HG02852 (cell line): ENCODE data around the gene GABBR2.
A peak's percentile ranks its signal among the peaks of the same experiment; 100 is the strongest.

ENCODE experiments used
- ATAC-seq: cut with Tn5 transposase; IDR thresholded peaks from one replicate; pipeline ENCODE4 v1.9.1; 2021; ENCODE audit warnings: mild to moderate bottlenecking, moderate library complexity; ENCODE audit not compliant: unreplicated experiment

GABBR2 gene

GRCh38 chr9:98572054-98572627, 136.6 kb downstream of the GABBR2 start:
- ATAC-seq: no peak

DNA sequence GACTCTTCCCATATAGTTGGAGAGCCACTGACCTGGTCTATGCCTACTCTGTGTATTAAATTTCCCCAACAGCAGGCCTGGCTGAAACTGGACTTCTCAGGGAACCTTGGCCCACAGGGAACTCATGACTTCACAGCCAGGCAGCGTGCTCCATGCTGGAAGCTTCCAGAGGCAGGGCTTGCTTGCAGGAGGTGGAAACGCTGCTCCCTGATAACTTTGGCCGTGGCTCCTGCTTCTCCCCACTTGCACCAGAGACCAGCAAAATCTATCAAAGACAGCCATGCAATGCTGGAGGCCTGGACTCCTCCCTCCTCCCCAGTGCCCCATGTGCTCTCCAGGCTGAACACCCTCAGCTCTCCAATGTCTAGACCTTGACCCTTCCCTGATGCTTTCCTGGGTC, 137.1 kb downstream of the GABBR2 start:
- ATAC-seq: no peak

DNA sequence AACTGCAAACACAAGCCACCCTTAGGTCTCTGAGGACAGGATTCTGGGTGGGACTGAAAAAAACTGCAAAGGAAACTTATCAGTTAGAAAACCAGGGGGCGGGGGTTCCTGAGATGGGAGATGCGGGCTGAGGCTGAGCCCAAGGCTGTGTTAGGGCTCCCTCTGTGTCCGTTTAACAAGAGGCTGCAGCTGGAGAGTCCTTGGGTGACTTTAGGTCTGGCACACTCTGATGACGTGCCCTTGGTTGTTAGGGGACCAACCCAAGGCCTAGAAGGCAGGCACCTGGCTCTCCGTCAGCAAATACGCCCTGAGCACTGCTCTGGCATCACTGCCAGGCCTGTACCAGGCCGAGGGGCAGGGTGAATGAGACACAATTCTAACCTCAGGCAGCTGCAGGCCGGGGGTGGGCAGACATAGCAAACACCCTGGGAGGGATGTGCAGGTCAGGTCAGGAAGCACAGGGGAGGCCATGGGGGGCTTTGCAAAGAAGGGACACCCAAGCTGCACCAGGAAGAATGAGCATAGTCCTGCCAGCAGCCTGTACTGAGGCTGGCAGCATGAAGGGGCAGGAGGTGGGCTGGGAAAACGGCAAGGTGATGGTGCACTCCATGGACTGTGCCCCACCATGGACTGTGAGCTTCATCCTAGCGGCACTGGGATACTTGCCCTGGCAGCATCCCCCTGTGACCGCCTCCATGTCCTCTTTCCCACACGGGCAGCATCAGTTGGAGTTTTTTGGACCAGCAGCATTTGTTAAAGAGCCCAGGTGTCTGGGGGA, 137.9 kb downstream of the GABBR2 start:
- no peak for ATAC-seq

DNA sequence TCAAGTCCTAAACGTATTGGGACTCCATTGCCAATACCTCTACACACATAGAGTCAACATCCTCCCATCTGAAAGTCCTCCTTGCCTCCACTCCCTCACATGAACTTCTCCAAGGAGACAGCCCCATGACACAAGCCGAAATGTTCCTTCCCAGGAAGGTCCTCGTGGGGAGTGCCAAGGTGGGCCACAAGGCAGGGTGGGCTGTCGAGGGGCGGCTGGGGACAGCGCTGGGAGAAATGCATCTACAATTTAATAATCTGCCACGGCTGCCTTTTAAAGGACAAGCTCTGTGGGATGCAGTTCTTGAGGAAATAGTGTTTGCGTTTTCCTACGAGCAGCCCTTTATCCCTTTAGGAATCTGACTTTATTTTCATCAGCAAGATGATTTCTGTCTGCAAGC, 138.7 kb downstream of the GABBR2 start:
- no peak for ATAC-seq

GRCh38 chr9:98569491-98569890, 139.2 kb downstream of the GABBR2 start:
- no peak for ATAC-seq

- no peak for ATAC-seq
Observed at GRCh38 chr9:98568909-98569469, 139.7 kb downstream of the GABBR2 start.

GRCh38 chr9:98568234-98568908, 140.4 kb downstream of the GABBR2 start:
- ATAC-seq: no peak

GRCh38 chr9:98567540-98568233, 141.0 kb downstream of the GABBR2 start:
- ATAC-seq: no peak

DNA sequence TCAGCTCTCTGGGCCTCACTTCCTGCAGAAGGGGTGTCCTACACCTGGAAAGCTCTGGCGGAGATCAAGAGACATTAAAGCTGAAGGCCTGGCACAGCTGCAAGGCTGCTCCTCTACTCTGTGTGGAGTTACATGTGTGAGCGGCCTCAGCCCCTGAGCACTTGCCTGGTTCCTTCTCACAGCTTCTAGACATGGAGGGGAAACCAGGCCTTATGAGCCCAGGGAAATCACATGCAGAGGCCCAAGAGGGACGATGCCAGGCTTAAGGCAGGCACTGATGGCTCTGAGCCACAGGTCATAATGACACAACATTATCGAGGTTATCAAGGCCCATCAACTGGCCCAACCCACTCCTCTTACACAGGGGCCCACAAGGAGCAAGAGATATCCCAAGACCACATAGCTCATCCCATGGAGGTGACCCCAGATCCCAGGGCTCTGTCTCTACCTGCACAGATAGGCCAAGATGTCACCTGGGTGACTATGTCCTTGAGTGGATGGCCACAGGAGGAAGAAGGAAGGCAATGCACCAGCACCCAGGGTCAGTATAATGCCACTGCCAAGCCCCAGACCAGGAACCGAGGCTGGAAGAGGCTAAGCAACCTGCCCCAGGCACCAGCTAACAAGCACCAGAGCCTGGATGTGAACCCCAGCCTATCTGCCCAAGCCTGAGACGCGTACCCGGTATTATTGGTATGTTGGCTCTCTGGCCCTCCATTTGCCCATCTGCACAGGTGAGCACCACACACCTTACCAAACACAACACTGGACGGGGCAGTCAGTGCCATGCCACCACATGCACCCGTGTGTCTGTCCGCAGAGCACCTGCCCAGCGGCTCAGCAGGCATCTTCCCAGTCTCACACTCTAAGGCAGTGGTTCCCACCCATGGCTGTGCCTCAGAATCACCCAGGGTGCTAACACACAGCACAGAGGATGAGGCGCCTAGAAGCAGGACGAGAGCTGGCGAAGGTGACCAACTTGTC, 143.3 kb downstream of the GABBR2 start:
- no peak for ATAC-seq

GRCh38 chr9:98564714-98565113, 144.0 kb downstream of the GABBR2 start:
- no peak for ATAC-seq

GRCh38 chr9:98563988-98564387, 144.7 kb downstream of the GABBR2 start:
- ATAC-seq: no peak

GRCh38 chr9:98563212-98563907, 145.4 kb downstream of the GABBR2 start:
- ATAC-seq: no peak

DNA sequence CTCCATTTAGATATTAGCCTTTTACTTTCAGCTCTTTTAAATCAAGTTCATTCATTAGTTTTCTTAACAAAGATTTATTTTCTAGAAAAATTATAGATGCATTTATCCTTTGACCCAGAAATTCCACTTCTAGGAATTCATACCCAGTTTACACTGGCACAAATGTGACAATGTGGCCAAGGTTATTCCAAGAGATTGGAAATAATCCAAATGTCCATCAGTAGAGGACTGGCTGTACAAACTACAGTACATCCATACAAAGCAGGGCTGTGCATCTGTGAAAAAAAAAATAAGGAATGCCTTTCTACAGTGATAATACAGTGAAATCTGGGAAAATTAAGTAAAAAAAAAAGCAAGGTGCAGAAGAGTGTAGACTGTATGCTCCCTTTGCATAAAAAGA, 149.2 kb downstream of the GABBR2 start:
- ATAC-seq: no peak

- peak; percentile 64 for ATAC-seq
Observed at GRCh38 chr9:98558575-98558974, 150.2 kb downstream of the GABBR2 start.

DNA sequence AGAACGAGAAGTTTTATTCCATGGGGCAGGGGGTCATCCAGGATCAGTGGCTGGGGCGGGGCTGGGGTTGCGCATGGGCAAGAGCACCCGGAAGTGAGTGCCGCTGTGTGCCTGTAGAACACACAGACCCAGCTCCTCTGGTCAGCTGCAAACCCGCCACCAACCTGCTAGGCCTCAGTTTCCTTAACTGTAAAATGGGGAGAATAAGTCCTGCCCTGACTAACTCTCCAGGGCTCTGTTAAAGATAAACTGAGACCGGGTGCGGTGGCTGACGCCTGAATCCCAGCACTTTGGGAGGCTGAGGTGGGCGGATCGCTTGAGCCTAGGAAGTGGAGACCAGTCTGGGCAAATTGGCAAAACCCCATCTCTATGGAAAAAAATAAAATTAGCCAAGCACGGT, 152.2 kb downstream of the GABBR2 start:
- ATAC-seq: no peak

GRCh38 chr9:98555651-98556465, 152.9 kb downstream of the GABBR2 start:
- ATAC-seq: no peak

DNA sequence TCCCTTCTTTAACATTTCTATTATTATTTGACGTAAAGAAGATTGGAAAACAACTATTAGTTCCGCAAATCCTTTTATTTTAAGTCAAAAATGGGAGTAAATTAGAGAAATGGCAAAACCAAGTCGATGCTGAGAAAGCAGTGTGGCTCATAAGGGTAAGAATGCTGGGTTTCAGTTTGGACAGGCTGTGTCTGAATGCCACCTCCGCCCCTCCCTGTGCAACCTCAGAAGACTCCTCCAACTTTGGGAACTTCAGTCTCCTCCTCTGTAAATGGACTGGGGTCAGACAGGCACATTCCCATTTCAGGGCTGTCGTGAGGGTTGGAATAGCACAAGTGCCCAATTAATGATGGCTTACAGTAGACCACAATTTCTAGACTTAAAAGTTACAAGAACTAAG, 154.0 kb downstream of the GABBR2 start:
- ATAC-seq: no peak

DNA sequence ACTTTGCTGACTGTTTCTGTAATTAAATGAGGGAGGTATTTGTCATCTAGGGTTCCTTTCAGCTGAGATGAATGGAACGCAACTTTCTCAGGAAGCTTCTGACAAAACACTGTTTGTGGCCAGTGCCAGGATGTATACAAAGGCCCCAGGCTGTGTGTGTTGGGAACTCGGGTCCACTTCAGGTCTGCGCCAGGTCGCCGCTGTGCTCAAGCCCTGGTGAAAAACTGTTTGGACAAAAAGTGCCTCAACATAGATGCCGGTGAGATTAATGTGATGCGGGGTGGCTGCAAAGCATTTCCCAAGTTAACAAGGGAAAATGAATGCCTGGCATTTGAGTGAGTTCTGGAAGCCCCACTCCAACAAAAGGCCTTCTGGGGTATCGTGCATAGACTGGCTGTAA, 156.4 kb downstream of the GABBR2 start:
- no peak for ATAC-seq
